Stimulated activated CD4-positive, alpha-beta T cell treated with anti-CD3 and anti-CD28 coated beads, Interleukin-12 subunit alpha, Interleukin-12 subunit beta, amount 100 ng/mL, for 4 hours (primary cell): ENCODE data around the gene PGAM1.
"Not testable (repeated sequence)": the region's sequence is repeated elsewhere in the genome, so short reads cannot be mapped to it uniquely, and the experiment has no call there.

Experiments
- DNase-seq: peaks from one replicate; pipeline ENCODE4 v3.0.0-alpha.2; 2020

PGAM1 gene

GRCh38 chr10:97459933-97460332 is 33.9 kb downstream of the PGAM1 start:
- no peak for DNase-seq

DNA sequence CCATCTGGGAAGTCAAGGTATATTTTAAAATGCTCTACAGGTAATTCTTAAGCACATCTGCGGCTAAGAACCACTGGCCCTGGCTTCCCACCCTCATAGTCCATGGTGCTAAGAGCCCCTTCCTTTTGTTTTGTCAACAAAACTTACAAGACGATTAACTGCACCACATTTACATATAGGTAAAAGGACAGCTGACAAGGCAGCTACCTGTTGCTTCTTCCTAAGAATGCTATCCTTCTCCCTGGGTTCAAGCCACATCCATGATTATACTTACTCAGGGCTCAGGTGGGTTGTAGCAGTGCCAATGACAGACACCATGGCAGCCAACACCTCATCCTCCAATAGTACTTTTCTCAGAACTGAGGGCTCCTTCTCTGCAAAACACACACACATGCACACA is 36.3 kb downstream of the PGAM1 start:
- DNase-seq: no peak

GRCh38 chr10:97463363-97464132 is 37.6 kb downstream of the PGAM1 start:
- no peak for DNase-seq

- DNase-seq: no peak
Observed at GRCh38 chr10:97464226-97464625, 38.2 kb downstream of the PGAM1 start.

DNA sequence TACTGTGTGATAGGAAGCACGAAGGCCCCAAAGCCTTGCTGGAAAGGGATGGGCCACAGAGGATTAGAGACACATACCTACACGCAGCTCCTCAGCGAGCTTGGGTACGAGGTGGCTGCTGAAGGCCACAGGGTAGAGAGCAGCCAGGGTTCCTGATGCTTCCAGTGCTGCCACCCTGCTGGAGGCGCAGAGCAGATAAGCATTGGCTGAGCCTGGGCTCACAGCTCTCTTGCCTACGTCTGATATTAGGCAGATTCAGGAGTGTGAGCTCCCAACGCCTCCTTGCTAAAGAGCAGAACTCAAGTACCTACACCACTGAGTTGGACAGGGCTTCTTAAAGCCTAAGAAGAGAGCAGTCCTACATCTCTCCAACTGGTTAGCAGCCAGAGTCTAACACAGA is 40.0 kb downstream of the PGAM1 start:
- DNase-seq: no peak

DNA sequence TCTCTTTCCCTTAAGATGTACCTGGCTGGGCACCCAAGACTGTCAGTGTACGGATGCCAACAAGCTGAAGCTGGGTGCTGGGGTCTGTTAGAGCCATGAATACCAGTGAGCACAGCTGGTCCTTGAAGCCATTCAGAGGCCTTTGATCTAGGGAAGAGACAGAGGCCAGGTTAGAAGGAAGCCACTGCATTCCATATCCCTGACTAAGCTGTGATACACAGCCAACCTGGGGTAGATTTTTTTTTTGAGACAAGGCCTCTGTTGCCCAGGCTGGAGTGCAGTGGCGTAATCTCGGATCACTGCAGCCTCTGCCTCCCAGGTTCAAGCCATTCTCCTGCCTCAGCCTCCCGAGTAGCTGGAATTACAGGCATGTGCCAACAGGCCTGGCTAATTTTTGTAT is 40.8 kb downstream of the PGAM1 start:
- no peak for DNase-seq

DNA sequence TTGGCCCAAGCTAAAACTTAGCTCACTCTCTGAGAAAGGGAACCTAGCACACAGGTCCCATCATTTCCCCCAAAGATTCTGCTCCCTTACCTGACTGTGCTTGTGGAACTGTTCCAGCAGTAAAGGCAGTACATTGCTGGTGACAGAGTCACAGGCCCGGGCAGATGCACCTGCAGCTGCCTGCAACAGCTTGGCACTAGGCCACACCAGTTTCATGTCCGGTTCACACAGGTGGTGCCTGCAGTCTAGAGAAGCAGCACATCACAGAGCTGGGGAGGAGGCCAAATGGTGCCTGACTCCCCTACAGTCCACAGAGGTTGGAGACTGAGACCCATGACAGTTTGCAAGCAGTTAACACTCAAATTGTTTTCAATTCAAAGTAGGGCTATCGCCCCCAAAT is 42.2 kb downstream of the PGAM1 start:
- DNase-seq: no peak

- DNase-seq: not testable (repeated sequence)
Observed at GRCh38 chr10:97468781-97469180, 42.8 kb downstream of the PGAM1 start.

DNA sequence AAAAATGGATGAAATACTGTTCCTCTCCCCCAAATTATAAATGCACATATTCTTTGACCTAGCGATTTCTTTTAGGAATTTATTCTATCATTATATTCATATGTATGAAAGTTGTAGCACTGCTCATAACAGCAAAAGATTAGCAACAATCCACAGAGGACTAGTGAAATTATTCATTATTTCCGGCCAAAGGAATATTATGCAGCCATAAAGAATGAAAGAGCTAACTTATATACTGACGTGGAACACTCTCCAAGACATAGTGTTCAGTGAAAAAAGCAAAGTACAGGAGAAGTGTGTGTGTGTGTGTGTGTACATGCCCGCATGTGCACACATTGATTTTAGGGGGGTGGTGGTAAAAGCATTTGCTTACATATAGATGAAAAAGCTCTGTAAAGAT is 48.9 kb downstream of the PGAM1 start:
- DNase-seq: no peak

- no peak for DNase-seq
Observed at GRCh38 chr10:97475936-97476594, 50.1 kb downstream of the PGAM1 start.

DNA sequence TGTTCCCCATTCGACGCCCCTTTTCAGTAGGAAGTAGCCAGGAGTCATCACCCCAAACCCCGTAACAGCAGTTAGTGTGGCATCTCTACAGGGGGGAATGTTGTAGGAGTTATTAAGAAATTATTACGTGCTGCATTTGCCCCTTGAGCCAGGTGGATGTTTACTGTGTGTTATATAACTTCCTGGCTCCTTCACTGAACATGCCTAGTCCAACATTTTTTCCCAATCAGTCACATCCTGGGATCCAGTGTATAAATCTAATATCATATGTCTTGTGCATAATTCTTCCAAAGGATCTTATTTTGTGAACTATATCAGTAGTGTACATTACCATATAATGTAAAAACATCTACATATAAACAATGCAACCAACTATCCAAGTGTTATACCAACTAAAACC is 53.4 kb downstream of the PGAM1 start:
- not testable (repeated sequence) for DNase-seq

- no peak for DNase-seq
Observed at GRCh38 chr10:97479939-97480338, 53.9 kb downstream of the PGAM1 start.

DNA sequence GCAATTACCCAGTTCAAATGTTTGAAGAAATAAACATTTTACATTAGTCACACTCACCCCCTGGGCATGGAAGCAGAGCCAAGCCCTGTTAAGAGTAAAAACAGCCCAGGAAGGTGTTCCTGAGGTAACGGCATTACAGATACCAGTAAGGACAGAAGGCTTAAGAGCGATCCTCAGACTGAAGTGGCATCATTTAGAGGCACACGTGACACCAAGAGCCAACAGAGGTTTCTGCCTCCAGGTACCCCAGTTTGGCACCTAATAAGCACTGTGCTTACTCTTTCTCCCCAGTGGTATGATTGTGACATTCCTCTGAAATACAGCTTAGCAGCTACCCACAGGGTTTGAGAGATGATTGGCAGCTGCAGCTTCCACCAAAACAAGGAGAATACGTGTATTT is 55.1 kb downstream of the PGAM1 start:
- DNase-seq: no peak

- no peak for DNase-seq
Observed at GRCh38 chr10:97482381-97482780, 56.4 kb downstream of the PGAM1 start.
